Measurements from ENCODE around the gene PCNA.
"Not testable (repeated sequence)": the region's sequence is repeated elsewhere in the genome, so short reads cannot be mapped to it uniquely, and the experiment has no call there.

The PCNA gene

GRCh38 chr20:5116875-5117274 lies 2.9 kb downstream of the PCNA start:
- no peak for TF ChIP-seq CTCF (IDR thresholded peaks at IDR 0.05; ENCODE audit: borderline replicate concordance, insufficient read depth, low read depth, low read length)
- no peak overlapping the region for H3K4me3 ChIP-seq (ENCODE audit: low read depth, low read length)

- TF ChIP-seq CTCF (IDR thresholded peaks at IDR 0.05; ENCODE audit: borderline replicate concordance, insufficient read depth, low read depth, low read length), result no peak
- H3K4me3 ChIP-seq (ENCODE audit: low read depth, low read length), result no peak overlapping the region
These were observed 5.4 kb downstream of the PCNA start for GRCh38 chr20:5114403-5114802.

GRCh38 chr20:5113615-5113986 lies 6.2 kb downstream of the PCNA start:
- TF ChIP-seq CTCF (IDR thresholded peaks at IDR 0.05; ENCODE audit: borderline replicate concordance, insufficient read depth, low read depth, low read length), result no peak
- H3K4me3 ChIP-seq (ENCODE audit: low read depth, low read length), result peak overlapping the region; percentile 73

- TF ChIP-seq CTCF (IDR thresholded peaks at IDR 0.05; ENCODE audit: borderline replicate concordance, insufficient read depth, low read depth, low read length), result no peak
These were observed 10.5 kb downstream of the PCNA start for GRCh38 chr20:5109276-5109675.

GRCh38 chr20:5104479-5104878 lies 15.3 kb downstream of the PCNA start:
- no peak for TF ChIP-seq CTCF (IDR thresholded peaks at IDR 0.05; ENCODE audit: borderline replicate concordance, insufficient read depth, low read depth, low read length)
- H3K4me3 ChIP-seq (ENCODE audit: low read depth, low read length), result no peak overlapping the region

More at GRCh38 chr20:5109276-5109675, 10.5 kb downstream of the PCNA start:
- no peak overlapping the region for H3K4me3 ChIP-seq (ENCODE audit: low read depth, low read length)

GRCh38 chr20:5100684-5101347 lies 18.9 kb downstream of the PCNA start:
- TF ChIP-seq CTCF (IDR thresholded peaks at IDR 0.05; ENCODE audit: borderline replicate concordance, insufficient read depth, low read depth, low read length), result peak; percentile 78
- no peak overlapping the region for H3K4me3 ChIP-seq (ENCODE audit: low read depth, low read length)

GRCh38 chr20:5099909-5100308 lies 19.8 kb downstream of the PCNA start:
- H3K4me3 ChIP-seq (ENCODE audit: low read depth, low read length), result not testable (repeated sequence)

GRCh38 chr20:5099009-5099408 lies 20.7 kb downstream of the PCNA start:
- not testable (repeated sequence) for H3K4me3 ChIP-seq (ENCODE audit: low read depth, low read length)

Data from GM12875 (cell line).